ENCODE data around the gene SMYD2. TPM values are rescaled to one million over a fixed set of nuclear protein-coding genes. Genes with fewer than 3 reads are reported as not detected.

The SMYD2 gene
- polyA plus RNA-seq, 4 donors = 20.8 to 39.0 (median 21.3) TPM

DNA sequence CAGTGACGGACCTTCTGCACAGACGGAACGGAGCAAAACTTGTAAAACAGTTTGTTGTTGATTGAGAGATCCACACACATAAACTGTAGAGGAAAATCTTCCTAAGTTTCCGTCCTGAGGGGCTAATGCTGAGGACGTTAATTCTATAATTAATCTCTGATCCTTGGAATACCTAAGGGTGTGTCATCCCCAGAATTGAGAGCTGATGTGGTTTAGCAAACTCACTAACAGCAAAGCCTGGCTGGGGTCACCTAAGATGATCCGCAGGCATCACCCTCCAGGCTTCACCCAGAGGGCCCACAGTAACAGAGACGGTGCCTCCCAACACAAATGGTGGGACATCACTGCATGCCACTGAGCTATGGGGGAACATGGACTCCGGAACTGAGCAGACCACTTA lies 97.5 kb downstream of the SMYD2 start:
- H3K27ac ChIP-seq (ENCODE audit: low read depth in 1 of 3, low read length in 2 of 3) = no peak overlapping the region
- no peak overlapping the region for H3K4me3 ChIP-seq (ENCODE audit: low read depth in 1 of 3, low read length in 3 of 3)
- WGBS, 3 donors = 91 to 93% (median 91%) methylated on average over 8 of the region's 8 CpGs
- no peaks in the 10 kb centered on the region for H3K9me3 ChIP-seq (ENCODE audit: control insufficient read depth in 2 of 2, insufficient read depth in 1 of 2, low read depth in 1 of 2, low read length in 1 of 2)
- H3K36me3 ChIP-seq (ENCODE audit: control insufficient read depth in 3 of 3, insufficient read depth in 2 of 3, low read depth in 1 of 3, low read length in 3 of 3) = peaks cover 0 to 16% (median 0%) of the 10 kb centered on the region in 3 donors
- H3K4me1 ChIP-seq (ENCODE audit: control insufficient read depth in 3 of 3, insufficient read depth in 2 of 3, low read depth in 1 of 3, low read length in 2 of 3) = no peaks in the 10 kb centered on the region
- no peaks in the 10 kb centered on the region for H3K27me3 ChIP-seq (ENCODE audit: control insufficient read depth in 3 of 3, insufficient read depth in 3 of 3, low read length in 3 of 3)
- FAIRE-seq (no peak), DNase-seq (no peak)

DNA sequence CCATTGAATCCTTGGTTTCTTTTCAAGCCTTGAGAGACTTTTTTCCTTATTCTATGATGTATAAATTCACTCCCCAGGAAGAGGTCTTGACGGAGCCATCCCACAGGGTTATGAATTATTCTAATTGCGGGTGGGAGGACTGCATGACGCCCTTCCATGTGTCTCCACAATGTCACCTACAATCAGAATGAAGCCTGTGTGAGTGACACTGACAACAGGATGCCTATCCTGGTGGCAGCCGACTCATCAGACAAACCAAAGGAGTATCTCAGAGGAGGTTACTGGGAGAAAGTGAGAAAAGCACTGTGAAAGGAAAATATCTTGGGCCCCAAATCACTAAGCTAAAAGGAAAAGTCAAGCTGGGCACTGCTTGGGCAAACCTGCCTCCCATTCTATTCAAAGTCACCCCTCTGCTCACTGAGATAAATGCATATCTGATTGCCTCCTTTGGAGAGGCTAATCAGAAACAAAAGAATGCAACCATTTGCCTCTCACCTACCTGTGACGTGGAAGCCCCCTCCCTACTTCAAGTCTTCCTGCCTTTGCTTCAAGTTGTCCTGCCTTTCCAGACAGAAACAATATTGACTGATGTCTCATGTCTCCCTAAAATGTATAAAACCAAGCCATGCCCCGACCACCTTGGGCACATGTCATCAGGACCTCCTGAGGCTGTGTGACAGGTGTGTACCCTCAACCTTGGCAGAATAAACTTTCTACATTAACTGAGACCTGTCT lies 98.4 kb downstream of the SMYD2 start:
- no peak for DNase-seq
- Histone ChIP-seq H3K27ac (ENCODE audit: low read depth in 1 of 3, low read length in 2 of 3) (no peak overlapping the region), H3K9me3 (ENCODE audit: control insufficient read depth in 2 of 2, insufficient read depth in 1 of 2, low read depth in 1 of 2, low read length in 1 of 2) (no peaks in the 10 kb centered on the region), H3K36me3 (ENCODE audit: control insufficient read depth in 3 of 3, insufficient read depth in 2 of 3, low read depth in 1 of 3, low read length in 3 of 3) (peaks cover 0 to 25% (median 0%) of the 10 kb centered on the region in 3 donors), H3K27me3 (ENCODE audit: control insufficient read depth in 3 of 3, insufficient read depth in 3 of 3, low read length in 3 of 3) (no peaks in the 10 kb centered on the region), H3K4me1 (ENCODE audit: control insufficient read depth in 3 of 3, insufficient read depth in 2 of 3, low read depth in 1 of 3, low read length in 2 of 3) (no peaks in the 10 kb centered on the region), H3K4me3 (ENCODE audit: low read depth in 1 of 3, low read length in 3 of 3) (no peak overlapping the region)
- 81 to 87% (median 83%) methylated on average over 6 of the region's 6 CpGs for WGBS, 3 donors
- FAIRE-seq = no peak

DNA sequence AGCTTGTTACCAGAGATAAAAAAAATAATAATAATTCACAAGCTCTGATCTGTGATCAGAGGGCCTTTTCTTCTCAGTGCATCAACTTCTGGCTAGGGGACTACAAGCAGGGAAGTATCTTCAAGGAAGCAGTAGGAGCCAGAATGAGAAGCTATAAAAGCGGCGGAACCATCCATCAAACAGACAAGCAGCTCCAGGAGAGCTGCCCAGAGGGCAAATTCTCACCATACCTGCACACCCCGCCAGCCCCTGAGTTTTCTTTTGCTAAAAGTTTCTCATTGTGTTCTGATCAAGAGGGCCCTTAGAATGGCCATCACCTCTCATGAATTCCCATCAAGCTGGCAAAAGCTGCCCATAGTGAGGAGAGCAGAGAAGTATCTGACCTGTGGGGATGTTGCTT lies 99.4 kb downstream of the SMYD2 start:
- Histone ChIP-seq H3K4me1 (ENCODE audit: control insufficient read depth in 3 of 3, insufficient read depth in 2 of 3, low read depth in 1 of 3, low read length in 2 of 3) (no peaks in the 10 kb centered on the region), H3K27me3 (ENCODE audit: control insufficient read depth in 3 of 3, insufficient read depth in 3 of 3, low read length in 3 of 3) (no peaks in the 10 kb centered on the region), H3K36me3 (ENCODE audit: control insufficient read depth in 3 of 3, insufficient read depth in 2 of 3, low read depth in 1 of 3, low read length in 3 of 3) (peaks cover 0 to 26% (median 0%) of the 10 kb centered on the region in 3 donors), H3K9me3 (ENCODE audit: control insufficient read depth in 2 of 2, insufficient read depth in 1 of 2, low read depth in 1 of 2, low read length in 1 of 2) (no peaks in the 10 kb centered on the region), H3K4me3 (ENCODE audit: low read depth in 1 of 3, low read length in 3 of 3) (no peak overlapping the region), H3K27ac (ENCODE audit: low read depth in 1 of 3, low read length in 2 of 3) (no peak overlapping the region)
- WGBS, 3 donors = 64 to 71% (median 65%) methylated on average over 3 of the region's 3 CpGs
- no peak for DNase-seq
- no peak for FAIRE-seq

DNA sequence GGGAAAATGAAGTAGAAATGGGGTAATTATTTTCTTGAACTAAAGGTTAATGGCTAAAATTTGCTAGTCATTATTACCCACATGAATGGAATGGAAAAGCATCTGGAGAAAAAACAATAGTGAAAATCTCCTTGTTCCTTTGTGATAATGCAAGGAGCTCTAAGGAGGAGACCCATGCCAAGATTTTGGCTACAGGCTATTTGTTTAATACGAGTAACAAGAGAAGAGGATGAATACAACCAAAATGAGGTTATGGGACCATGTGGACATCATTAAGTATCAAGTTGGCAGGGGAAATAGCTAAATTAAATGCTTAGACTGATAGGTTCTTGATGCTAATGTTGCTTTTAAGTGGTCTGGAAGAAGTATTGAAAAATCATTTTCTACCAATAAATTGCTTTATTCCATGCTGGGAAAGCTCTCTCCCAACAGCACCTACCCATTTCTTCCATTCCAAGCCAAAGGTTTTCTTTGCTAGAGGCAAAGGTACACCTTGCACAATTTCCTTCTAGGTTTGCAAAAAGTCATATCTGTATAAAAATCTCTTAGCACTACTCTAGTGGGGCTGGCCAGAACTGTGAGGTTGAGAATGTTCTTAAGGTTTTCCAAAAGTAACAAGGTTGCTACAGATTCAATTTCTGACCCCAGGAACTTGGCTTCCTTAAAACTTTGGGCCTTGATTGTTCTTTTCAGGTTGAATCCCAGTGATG lies 100.2 kb downstream of the SMYD2 start:
- Histone ChIP-seq H3K27me3 (ENCODE audit: control insufficient read depth in 3 of 3, insufficient read depth in 3 of 3, low read length in 3 of 3) (no peaks in the 10 kb centered on the region), H3K4me3 (ENCODE audit: low read depth in 1 of 3, low read length in 3 of 3) (no peak overlapping the region), H3K9me3 (ENCODE audit: control insufficient read depth in 2 of 2, insufficient read depth in 1 of 2, low read depth in 1 of 2, low read length in 1 of 2) (no peaks in the 10 kb centered on the region), H3K36me3 (ENCODE audit: control insufficient read depth in 3 of 3, insufficient read depth in 2 of 3, low read depth in 1 of 3, low read length in 3 of 3) (peaks cover 0 to 26% (median 0%) of the 10 kb centered on the region in 3 donors), H3K4me1 (ENCODE audit: control insufficient read depth in 3 of 3, insufficient read depth in 2 of 3, low read depth in 1 of 3, low read length in 2 of 3) (no peaks in the 10 kb centered on the region), H3K27ac (ENCODE audit: low read depth in 1 of 3, low read length in 2 of 3) (no peak overlapping the region)
- FAIRE-seq = no peak
- DNase-seq = no peak
- 75 to 100% (median 77%) methylated on average over 1 of the region's 1 CpG for WGBS, 3 donors

DNA sequence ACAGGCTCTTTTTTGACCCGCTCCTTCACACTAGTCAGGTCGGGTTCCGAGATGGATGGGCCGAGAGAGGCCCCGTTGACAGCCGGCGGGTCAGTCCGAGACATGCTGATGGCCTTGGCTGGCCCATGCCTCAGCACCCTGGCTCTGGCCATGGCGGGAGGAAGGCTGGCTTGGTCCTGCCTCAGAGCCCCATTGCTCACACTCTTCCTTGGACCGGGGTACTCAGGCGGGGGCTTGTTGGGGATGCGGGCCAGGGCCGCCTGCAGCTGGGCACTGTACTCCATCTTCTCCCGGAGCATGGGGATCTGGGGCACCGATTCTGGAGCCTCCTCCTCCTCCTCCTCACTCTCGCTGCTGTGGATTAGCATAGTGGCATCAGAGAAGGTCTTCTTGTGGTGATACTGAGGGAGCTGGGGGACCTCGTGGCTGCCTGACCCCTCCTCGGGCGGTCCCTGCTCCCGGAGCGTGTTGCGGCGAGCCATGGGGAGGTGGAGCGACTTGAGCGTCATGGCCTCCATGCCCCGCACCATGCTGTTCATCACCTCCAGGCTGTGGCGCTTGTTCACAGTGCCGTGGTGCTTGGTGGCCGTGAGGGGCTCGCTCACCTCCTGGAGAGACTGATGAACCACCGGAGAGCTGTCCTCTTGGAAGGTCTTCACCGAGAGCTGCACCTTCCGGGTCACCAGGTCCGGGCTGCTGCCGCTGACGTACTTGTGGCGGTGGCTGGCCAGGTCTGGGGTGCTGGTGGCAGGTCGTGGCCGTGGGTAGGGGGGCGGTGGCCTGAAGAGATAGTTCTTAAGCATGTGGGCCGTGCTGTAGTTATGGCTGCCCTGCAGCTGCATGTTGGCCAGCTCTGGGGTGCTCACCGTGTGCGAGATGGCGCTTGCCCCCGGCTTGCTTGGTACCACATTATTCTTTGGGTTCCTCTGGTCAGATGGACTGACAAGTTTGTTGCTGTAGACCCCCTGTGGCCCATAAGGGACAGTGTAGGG lies 102.7 kb downstream of the SMYD2 start:
- Histone ChIP-seq H3K27ac (ENCODE audit: low read depth in 1 of 3, low read length in 2 of 3) (no peak overlapping the region), H3K27me3 (ENCODE audit: control insufficient read depth in 3 of 3, insufficient read depth in 3 of 3, low read length in 3 of 3) (no peaks in the 10 kb centered on the region), H3K4me1 (ENCODE audit: control insufficient read depth in 3 of 3, insufficient read depth in 2 of 3, low read depth in 1 of 3, low read length in 2 of 3) (no peaks in the 10 kb centered on the region), H3K9me3 (ENCODE audit: control insufficient read depth in 2 of 2, insufficient read depth in 1 of 2, low read depth in 1 of 2, low read length in 1 of 2) (no peaks in the 10 kb centered on the region), H3K4me3 (ENCODE audit: low read depth in 1 of 3, low read length in 3 of 3) (no peak overlapping the region), H3K36me3 (ENCODE audit: control insufficient read depth in 3 of 3, insufficient read depth in 2 of 3, low read depth in 1 of 3, low read length in 3 of 3) (peaks cover 0 to 31% (median 0%) of the 10 kb centered on the region in 3 donors)
- FAIRE-seq = no peak
- WGBS, 3 donors = 94 to 95% (median 95%) methylated on average over 39 to 45 of the region's 45 CpGs
- no peak for DNase-seq

DNA sequence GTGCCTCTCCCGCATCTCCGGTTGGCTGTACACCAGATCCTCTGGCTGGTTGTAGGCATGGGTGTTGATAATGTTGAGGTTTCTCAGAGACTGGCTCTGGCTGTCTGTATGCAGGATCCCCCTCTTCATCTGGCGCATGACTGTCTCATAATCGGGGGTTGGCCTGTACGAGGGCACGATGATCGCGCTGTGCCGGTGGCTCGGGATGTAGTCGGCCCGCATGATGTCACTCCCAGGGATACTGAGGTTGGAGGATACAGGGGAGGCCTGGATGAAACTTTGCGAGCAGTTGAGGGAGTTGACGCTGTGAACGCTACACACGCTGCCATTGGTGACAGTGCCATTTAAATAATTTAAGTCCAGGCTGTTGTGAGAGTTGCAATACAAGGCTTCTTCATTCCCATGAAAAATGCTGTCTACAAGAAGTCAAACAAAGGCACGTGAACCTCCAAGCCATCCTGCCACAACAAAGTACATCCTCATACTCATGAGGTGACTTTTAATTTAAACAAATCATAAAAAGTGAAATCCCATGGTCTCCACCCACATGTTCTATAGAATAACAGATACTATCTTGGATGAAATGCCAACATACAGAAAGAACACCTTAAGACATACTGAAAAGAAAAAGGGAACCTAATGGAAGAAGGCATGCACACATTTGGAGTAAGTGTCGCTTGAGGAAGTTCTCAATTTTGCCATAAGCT lies 103.6 kb downstream of the SMYD2 start:
- Histone ChIP-seq H3K9me3 (ENCODE audit: control insufficient read depth in 2 of 2, insufficient read depth in 1 of 2, low read depth in 1 of 2, low read length in 1 of 2) (no peaks in the 10 kb centered on the region), H3K4me1 (ENCODE audit: control insufficient read depth in 3 of 3, insufficient read depth in 2 of 3, low read depth in 1 of 3, low read length in 2 of 3) (no peaks in the 10 kb centered on the region), H3K27ac (ENCODE audit: low read depth in 1 of 3, low read length in 2 of 3) (no peak overlapping the region), H3K36me3 (ENCODE audit: control insufficient read depth in 3 of 3, insufficient read depth in 2 of 3, low read depth in 1 of 3, low read length in 3 of 3) (peaks cover 0 to 29% (median 0%) of the 10 kb centered on the region in 3 donors), H3K4me3 (ENCODE audit: low read depth in 1 of 3, low read length in 3 of 3) (no peak overlapping the region), H3K27me3 (ENCODE audit: control insufficient read depth in 3 of 3, insufficient read depth in 3 of 3, low read length in 3 of 3) (no peaks in the 10 kb centered on the region)
- DNase-seq (no peak), FAIRE-seq (no peak)
- WGBS, 3 donors = 96% methylated on average over 18 of the region's 18 CpGs

DNA sequence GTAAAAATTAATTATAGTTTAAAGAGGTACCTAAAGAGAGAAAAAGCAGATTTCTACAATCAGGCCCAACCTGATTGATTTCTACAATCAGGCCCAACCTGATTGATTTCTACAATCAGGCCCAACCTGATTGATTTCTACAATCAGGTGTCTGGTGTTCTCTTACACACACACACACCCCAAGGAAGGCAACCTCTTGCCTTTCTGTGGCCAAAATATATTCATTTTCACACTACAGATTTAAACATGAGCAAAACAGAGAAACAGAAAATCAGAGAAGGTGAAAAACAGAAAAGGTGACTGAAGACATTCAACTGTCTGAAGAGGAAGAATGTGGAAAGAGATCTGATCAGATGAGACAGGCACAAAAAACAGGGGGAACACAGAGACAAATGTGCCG lies 104.5 kb downstream of the SMYD2 start:
- 94 to 100% (median 100%) methylated on average over 1 of the region's 1 CpG for WGBS, 3 donors
- Histone ChIP-seq H3K36me3 (ENCODE audit: control insufficient read depth in 3 of 3, insufficient read depth in 2 of 3, low read depth in 1 of 3, low read length in 3 of 3) (peaks cover 0 to 29% (median 0%) of the 10 kb centered on the region in 3 donors), H3K9me3 (ENCODE audit: control insufficient read depth in 2 of 2, insufficient read depth in 1 of 2, low read depth in 1 of 2, low read length in 1 of 2) (no peaks in the 10 kb centered on the region), H3K27me3 (ENCODE audit: control insufficient read depth in 3 of 3, insufficient read depth in 3 of 3, low read length in 3 of 3) (no peaks in the 10 kb centered on the region), H3K4me3 (ENCODE audit: low read depth in 1 of 3, low read length in 3 of 3) (no peak overlapping the region), H3K4me1 (ENCODE audit: control insufficient read depth in 3 of 3, insufficient read depth in 2 of 3, low read depth in 1 of 3, low read length in 2 of 3) (no peaks in the 10 kb centered on the region), H3K27ac (ENCODE audit: low read depth in 1 of 3, low read length in 2 of 3) (no peak overlapping the region)
- no peak for FAIRE-seq
- no peak for DNase-seq
